ENCODE data around the gene OSBPL10. TPM values are rescaled to one million over a fixed set of nuclear protein-coding genes. Genes with fewer than 3 reads are reported as not detected.
A peak's percentile ranks its signal among the peaks of the same experiment; 100 is the strongest.

Gene OSBPL10
- total and polyA plus RNA-seq, 2 experiments from 2014 or later = 2.4 to 8.1 TPM

DNA sequence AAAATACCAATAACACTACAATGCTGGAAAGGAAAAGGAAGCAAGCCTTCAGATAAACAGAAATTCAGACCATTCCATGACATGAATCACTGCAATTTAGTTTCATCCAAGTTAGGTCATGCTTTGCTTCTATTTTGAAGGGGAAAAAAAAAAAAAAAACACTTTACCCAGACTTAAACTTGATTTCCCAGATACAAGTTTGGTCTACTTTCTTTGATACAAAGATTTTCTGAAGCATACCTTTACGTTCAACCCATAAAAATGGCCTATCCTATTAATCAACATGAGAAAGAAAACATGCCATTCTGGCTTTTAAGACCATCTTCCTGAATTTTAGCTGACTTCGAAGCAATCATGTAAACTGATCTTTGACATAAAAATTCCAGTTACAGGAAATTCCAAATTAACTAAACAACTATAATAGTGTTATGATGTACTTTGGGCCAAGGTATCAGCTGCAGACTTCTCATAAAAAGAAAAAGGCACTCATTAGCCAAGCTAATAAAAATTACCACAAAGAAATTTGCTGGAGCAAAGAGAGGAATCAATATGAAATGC is 12.6 kb downstream of the OSBPL10 start:
- no peaks in the 10 kb centered on the region for H3K27me3 ChIP-seq (replicated peaks; ENCODE audit: insufficient read depth)
- H3K4me1 ChIP-seq (ENCODE audit: insufficient read depth) = peaks cover 27% of the 10 kb centered on the region
- in situ Hi-C loops (cut with MboI) = no loop called here
- no peaks in the 10 kb centered on the region for H4K20me1 ChIP-seq (ENCODE audit: insufficient read depth)
- no peaks in the 10 kb centered on the region for H3K9me2 ChIP-seq (ENCODE audit: insufficient read depth)
- H3K27ac ChIP-seq = peak overlapping the region; percentile 88
- peak; percentile 76 for DNase-seq
- no peaks in the 10 kb centered on the region for H3K79me2 ChIP-seq (ENCODE audit: insufficient read depth)
- H3K9ac ChIP-seq = peak overlapping the region; percentile 70
- peaks cover 22% of the 10 kb centered on the region for H3F3A ChIP-seq (ENCODE audit: insufficient read depth)
- H3K9me3 ChIP-seq (ENCODE audit: low read depth) = no peaks in the 10 kb centered on the region
- 13 to 14% methylated on average over 2 of the region's 2 CpGs for WGBS, 2 experiments (ENCODE audit: low coverage in 1 of 2, low lambda C conversion rate in 2 of 2, missing lambda C conversion rate in 2 of 2)
- peak overlapping the region; percentile 62 for H3K4me3 ChIP-seq
- peak overlapping the region; percentile 91 for H3K4me2 ChIP-seq (ENCODE audit: unreplicated experiment)
- peak overlapping the region; percentile 27; the same call in 1 of the 2 replicates for H2AFZ ChIP-seq
- no peaks in the 10 kb centered on the region for H3K36me3 ChIP-seq (ENCODE audit: low read depth)
- TF ChIP-seq EZH2 (IDR thresholded peaks at IDR 0.05; ENCODE audit: insufficient read depth, poor library complexity, severe bottlenecking) (no peak), EZH2phosphoT487 (IDR thresholded peaks at IDR 0.05; ENCODE audit: insufficient read depth, low read depth) (no peak)

DNA sequence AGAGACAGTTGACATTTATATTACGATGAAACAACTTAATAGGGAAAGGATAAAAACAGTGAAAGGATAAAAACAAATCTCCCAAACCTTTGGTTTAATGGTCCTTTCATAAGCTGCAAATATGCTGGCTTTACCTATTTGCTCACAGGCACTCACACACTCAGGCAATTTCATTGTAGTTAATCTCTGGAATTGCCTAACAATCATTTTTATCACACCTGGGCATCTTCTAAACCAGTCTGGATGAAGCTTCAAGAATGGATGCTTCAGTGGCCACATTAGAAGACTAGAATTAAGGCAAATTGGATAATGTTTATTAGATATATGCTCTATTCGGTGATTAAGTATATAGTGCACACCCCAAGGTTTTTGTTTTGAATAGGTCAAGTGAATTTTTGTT is 13.5 kb downstream of the OSBPL10 start:
- Histone ChIP-seq H3K27me3 (replicated peaks; ENCODE audit: insufficient read depth) (no peaks in the 10 kb centered on the region), H3K9me3 (ENCODE audit: low read depth) (no peaks in the 10 kb centered on the region), H4K20me1 (ENCODE audit: insufficient read depth) (no peaks in the 10 kb centered on the region), H3F3A (ENCODE audit: insufficient read depth) (peaks cover 22% of the 10 kb centered on the region), H3K79me2 (ENCODE audit: insufficient read depth) (no peaks in the 10 kb centered on the region), H2AFZ (0 out of 2 replicates have a peak overlapping the region, but pooled peaks have one; percentile 9), H3K4me1 (ENCODE audit: insufficient read depth) (peaks cover 27% of the 10 kb centered on the region), H3K36me3 (ENCODE audit: low read depth) (no peaks in the 10 kb centered on the region), H3K9me2 (ENCODE audit: insufficient read depth) (no peaks in the 10 kb centered on the region), H3K27ac (no peak overlapping the region), H3K4me2 (ENCODE audit: unreplicated experiment) (no peak overlapping the region), H3K4me3 (no peak overlapping the region; the same call in 1 of the 2 replicates), H3K9ac (no peak overlapping the region)
- no peak for TF ChIP-seq EZH2phosphoT487 (IDR thresholded peaks at IDR 0.05; ENCODE audit: insufficient read depth, low read depth)
- TF ChIP-seq EZH2 (IDR thresholded peaks at IDR 0.05; ENCODE audit: insufficient read depth, poor library complexity, severe bottlenecking) = no peak
- 76 to 87% methylated on average over 2 of the region's 2 CpGs for WGBS, 2 experiments (ENCODE audit: low coverage in 1 of 2, low lambda C conversion rate in 2 of 2, missing lambda C conversion rate in 2 of 2)
- no peak for DNase-seq
- in situ Hi-C loops (cut with MboI) = no loop called here

DNA sequence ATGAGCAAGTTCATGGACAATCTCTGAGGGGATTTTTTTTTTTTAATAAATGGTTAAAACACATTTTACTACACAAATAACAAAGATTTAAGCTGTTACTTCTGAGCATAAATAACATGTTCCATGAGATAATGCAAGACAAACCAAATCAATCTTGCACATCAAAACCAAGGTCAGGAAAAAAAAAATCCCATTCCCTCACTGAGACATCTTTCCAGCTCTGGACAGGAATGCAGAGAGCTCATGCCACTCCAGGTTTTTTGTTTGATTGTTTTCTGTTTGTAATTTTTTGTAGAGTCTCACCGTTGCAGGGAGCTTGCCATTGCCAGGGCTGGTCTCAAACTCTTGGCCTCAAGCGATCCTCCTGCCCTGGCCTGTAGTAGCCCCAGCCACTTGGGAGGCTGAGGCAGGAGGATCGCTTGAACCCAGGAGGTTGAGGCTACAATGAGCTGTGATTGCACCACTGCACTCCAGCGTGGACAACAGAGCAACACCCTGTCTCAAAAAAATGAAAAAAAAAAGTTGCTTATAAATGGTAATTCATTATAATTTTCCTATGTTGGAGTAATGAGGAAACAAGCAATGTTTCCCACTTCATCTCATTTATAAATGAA is 14.0 kb downstream of the OSBPL10 start:
- no peak overlapping the region for H3K27ac ChIP-seq
- peaks cover 22% of the 10 kb centered on the region for H3F3A ChIP-seq (ENCODE audit: insufficient read depth)
- H3K9me3 ChIP-seq (ENCODE audit: low read depth) = no peaks in the 10 kb centered on the region
- no peaks in the 10 kb centered on the region for H3K36me3 ChIP-seq (ENCODE audit: low read depth)
- no peaks in the 10 kb centered on the region for H3K27me3 ChIP-seq (replicated peaks; ENCODE audit: insufficient read depth)
- no peaks in the 10 kb centered on the region for H3K79me2 ChIP-seq (ENCODE audit: insufficient read depth)
- H3K4me2 ChIP-seq (ENCODE audit: unreplicated experiment) = no peak overlapping the region
- peaks cover 27% of the 10 kb centered on the region for H3K4me1 ChIP-seq (ENCODE audit: insufficient read depth)
- in situ Hi-C loops (cut with MboI) = no loop called here
- TF ChIP-seq EZH2 (IDR thresholded peaks at IDR 0.05; ENCODE audit: insufficient read depth, poor library complexity, severe bottlenecking) (no peak), EZH2phosphoT487 (IDR thresholded peaks at IDR 0.05; ENCODE audit: insufficient read depth, low read depth) (no peak)
- no peak for DNase-seq
- H3K9me2 ChIP-seq (ENCODE audit: insufficient read depth) = no peaks in the 10 kb centered on the region
- WGBS, 2 experiments (ENCODE audit: low coverage in 1 of 2, low lambda C conversion rate in 2 of 2, missing lambda C conversion rate in 2 of 2) = 78 to 82% methylated on average over 4 of the region's 4 CpGs
- H3K4me3 ChIP-seq = no peak overlapping the region
- H4K20me1 ChIP-seq (ENCODE audit: insufficient read depth) = no peaks in the 10 kb centered on the region
- H3K9ac ChIP-seq = no peak overlapping the region
- H2AFZ ChIP-seq = no peak overlapping the region

DNA sequence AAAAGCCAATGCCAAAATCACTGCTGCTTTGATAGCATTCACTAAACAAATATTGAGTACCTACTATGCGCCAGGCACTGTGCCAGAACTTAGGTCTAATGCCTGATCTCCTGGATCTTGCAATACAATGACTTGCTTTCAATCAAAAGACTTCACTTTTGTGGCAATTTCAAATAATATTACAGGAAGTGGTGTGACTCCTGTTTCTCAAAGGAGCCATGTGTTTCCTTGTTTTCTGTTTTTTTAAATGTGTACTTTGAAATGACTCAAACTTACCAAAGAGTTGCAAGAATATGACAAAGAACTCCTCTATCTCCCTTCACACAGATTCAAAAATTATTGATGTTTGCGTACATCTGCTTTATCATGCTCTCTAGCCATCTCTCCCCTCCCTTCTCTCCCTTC is 18.3 kb downstream of the OSBPL10 start:
- Histone ChIP-seq H3K36me3 (ENCODE audit: low read depth) (no peaks in the 10 kb centered on the region), H3K27me3 (replicated peaks; ENCODE audit: insufficient read depth) (no peaks in the 10 kb centered on the region), H3K79me2 (ENCODE audit: insufficient read depth) (no peaks in the 10 kb centered on the region), H3K4me2 (ENCODE audit: unreplicated experiment) (no peak overlapping the region), H3K9me3 (ENCODE audit: low read depth) (no peaks in the 10 kb centered on the region), H3K4me1 (ENCODE audit: insufficient read depth) (peaks cover 32% of the 10 kb centered on the region), H3K9ac (no peak overlapping the region), H4K20me1 (ENCODE audit: insufficient read depth) (no peaks in the 10 kb centered on the region), H3K27ac (no peak overlapping the region), H3K4me3 (no peak overlapping the region), H3K9me2 (ENCODE audit: insufficient read depth) (no peaks in the 10 kb centered on the region), H2AFZ (no peak overlapping the region), H3F3A (ENCODE audit: insufficient read depth) (peaks cover 23% of the 10 kb centered on the region)
- in situ Hi-C loops (cut with MboI) = no loop called here
- TF ChIP-seq EZH2phosphoT487 (IDR thresholded peaks at IDR 0.05; ENCODE audit: insufficient read depth, low read depth) (no peak), EZH2 (IDR thresholded peaks at IDR 0.05; ENCODE audit: insufficient read depth, poor library complexity, severe bottlenecking) (no peak)
- 91 to 94% methylated on average over 2 of the region's 2 CpGs for WGBS, 2 experiments (ENCODE audit: low coverage in 1 of 2, low lambda C conversion rate in 2 of 2, missing lambda C conversion rate in 2 of 2)
- peak; percentile 40 for DNase-seq

All from GM23248 (cell line).